HepG2 (cell line): ENCODE data around the gene ARAP3.

Experiments
- GTF2F1 ChIP-seq: fragments of 150-350 bp; IDR thresholded peaks from 2 replicates; pipeline ENCODE4 v1.6.1; 2014; ENCODE audit warnings: low read length
- PLRG1 ChIP-seq: fragments of 450-650 bp; conservative IDR thresholded peaks from 2 replicates; pipeline ENCODE4 v1.6.1; 2016
- POLR2AphosphoS5 ChIP-seq: IDR thresholded peaks from 2 replicates; pipeline ENCODE4 v1.6.1; 2012; ENCODE audit warnings: low read depth, low read length
- SP1 ChIP-seq, 2 experiments: fragments of 450-650 bp in 1 of 2; sonication (generic) in 1 of 2; formaldehyde crosslinking in 1 of 2; IDR thresholded peaks; 2 replicates each; pipeline versions ENCODE4 v1.4.0 to v1.6.1; 2016 to 2020; ENCODE audit warnings: missing genetic modification reagents in 1 of 2
- ZNF274 ChIP-seq: sonication (generic); formaldehyde crosslinking; IDR thresholded peaks from 2 replicates; pipeline ENCODE4 v1.5.1; 2020; ENCODE audit warnings: mild to moderate bottlenecking, missing genetic modification reagents
- TF ChIP-seq, protein P1 (sequence below): sonication (generic); formaldehyde crosslinking; IDR thresholded peaks from 2 replicates; pipeline ENCODE4 v1.5.0; 2020; ENCODE audit warnings: mild to moderate bottlenecking, missing genetic modification reagents, moderate library complexity
- TF ChIP-seq, protein P2 (sequence below): sonication (generic); formaldehyde crosslinking; IDR thresholded peaks from 2 replicates; pipeline ENCODE4 v1.8.1; 2023; ENCODE audit warnings: missing genetic modification reagents, inconsistent platforms, borderline replicate concordance

DNA sequence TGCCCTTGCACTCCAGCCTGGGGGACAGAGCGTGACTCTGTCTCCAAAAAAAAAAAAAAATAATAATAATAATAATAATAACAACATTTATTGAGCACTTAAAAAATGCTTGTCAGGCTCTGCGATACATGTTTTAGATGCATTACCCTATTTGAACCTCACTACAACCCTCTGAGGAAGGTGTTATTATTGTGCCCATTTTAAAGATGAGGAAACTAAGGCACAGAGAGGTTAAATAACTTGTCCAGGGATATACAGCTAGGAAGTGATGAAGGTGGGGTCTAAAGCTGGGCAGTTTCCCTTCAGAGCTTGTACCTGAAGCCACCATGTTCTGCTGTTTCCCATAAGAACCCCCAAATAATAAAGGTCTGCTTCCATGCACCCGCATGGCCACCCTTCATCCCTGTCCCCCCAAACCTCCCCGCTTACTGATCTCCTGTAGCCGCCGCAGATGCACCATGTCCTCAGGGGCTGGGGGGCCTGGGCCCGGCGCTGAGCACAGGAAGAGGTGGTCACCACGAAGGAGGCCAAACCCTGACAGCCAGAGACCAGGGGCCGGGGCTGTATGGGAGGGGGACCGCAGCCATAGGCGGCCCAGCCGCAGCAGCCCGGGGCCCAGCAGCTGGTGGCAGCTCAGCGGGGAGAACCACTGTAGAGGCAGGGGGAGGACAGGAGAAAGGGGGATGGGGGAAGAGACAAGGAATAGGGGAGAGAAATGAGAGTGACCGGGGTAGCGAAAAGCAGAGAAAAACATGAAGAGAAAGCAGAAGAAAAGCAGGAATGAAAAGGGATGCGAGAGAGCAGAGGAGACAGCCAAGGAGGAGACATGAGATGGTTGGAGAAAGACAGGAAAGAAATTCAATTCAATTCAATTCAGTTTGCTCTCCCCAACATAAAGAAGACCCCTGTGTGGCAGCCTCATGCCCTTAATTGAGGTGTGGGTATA is 15.8 kb downstream of the ARAP3 start:
- TF ChIP-seq, protein P1, sequence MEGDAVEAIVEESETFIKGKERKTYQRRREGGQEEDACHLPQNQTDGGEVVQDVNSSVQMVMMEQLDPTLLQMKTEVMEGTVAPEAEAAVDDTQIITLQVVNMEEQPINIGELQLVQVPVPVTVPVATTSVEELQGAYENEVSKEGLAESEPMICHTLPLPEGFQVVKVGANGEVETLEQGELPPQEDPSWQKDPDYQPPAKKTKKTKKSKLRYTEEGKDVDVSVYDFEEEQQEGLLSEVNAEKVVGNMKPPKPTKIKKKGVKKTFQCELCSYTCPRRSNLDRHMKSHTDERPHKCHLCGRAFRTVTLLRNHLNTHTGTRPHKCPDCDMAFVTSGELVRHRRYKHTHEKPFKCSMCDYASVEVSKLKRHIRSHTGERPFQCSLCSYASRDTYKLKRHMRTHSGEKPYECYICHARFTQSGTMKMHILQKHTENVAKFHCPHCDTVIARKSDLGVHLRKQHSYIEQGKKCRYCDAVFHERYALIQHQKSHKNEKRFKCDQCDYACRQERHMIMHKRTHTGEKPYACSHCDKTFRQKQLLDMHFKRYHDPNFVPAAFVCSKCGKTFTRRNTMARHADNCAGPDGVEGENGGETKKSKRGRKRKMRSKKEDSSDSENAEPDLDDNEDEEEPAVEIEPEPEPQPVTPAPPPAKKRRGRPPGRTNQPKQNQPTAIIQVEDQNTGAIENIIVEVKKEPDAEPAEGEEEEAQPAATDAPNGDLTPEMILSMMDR (CRISPR knock-in tag), result no peak
- no peak for TF ChIP-seq PLRG1
- TF ChIP-seq POLR2AphosphoS5, result no peak
- no peak for TF ChIP-seq GTF2F1
- TF ChIP-seq ZNF274 (CRISPR knock-in tag), result no peak
- TF ChIP-seq SP1 (IDR thresholded peaks at IDR 0.05), result no peak
- TF ChIP-seq SP1 (CRISPR knock-in tag; IDR thresholded peaks at IDR 0.05), result no peak
- TF ChIP-seq, protein P2, sequence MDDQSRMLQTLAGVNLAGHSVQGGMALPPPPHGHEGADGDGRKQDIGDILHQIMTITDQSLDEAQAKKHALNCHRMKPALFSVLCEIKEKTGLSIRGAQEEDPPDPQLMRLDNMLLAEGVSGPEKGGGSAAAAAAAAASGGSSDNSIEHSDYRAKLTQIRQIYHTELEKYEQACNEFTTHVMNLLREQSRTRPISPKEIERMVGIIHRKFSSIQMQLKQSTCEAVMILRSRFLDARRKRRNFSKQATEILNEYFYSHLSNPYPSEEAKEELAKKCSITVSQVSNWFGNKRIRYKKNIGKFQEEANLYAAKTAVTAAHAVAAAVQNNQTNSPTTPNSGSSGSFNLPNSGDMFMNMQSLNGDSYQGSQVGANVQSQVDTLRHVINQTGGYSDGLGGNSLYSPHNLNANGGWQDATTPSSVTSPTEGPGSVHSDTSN (CRISPR knock-in tag), result no peak
